Nephron progenitor cell (in vitro differentiated cells): Measurements from ENCODE around the gene GLCCI1.

ENCODE experiments used
- DNase-seq: peaks from one replicate; pipeline ENCODE4 v3.0.0; 2021
- H3K27ac Mint-ChIP-seq: 2 replicates; pipeline ENCODE4 v1.8.0; 2021; ENCODE audit warnings: mild to moderate bottlenecking, moderate library complexity, mixed read lengths
- H3K27me3 Mint-ChIP-seq: 2 replicates; pipeline ENCODE4 v1.8.0; 2021; ENCODE audit warnings: mild to moderate bottlenecking, low read depth, mixed read lengths; ENCODE audit not compliant: poor library complexity
- H3K36me3 Mint-ChIP-seq: 2 replicates; pipeline ENCODE4 v1.8.0; 2021; ENCODE audit warnings: low read depth, mixed read lengths
- H3K4me1 Mint-ChIP-seq: 2 replicates; pipeline ENCODE4 v1.8.0; 2021; ENCODE audit warnings: mixed read lengths
- H3K4me3 Mint-ChIP-seq: 2 replicates; pipeline ENCODE4 v1.8.0; 2021; ENCODE audit warnings: mild to moderate bottlenecking, moderate library complexity, mixed read lengths
- H3K9me3 Mint-ChIP-seq: 2 replicates; pipeline ENCODE4 v1.8.0; 2021; ENCODE audit warnings: mild to moderate bottlenecking, moderate library complexity, mixed read lengths
- CTCF ChIP-seq: fragments of 200-600 bp; sonication (generic); IDR thresholded peaks from 2 replicates; pipeline ENCODE4 v1.5.0; 2021; ENCODE audit warnings: antibody characterized with exemption

The GLCCI1 gene

GRCh38 chr7:7934945-7935344 is 33.7 kb upstream of the GLCCI1 start:
- Mint-ChIP-seq H3K9me3 (no peaks in the 10 kb centered on the region), H3K27me3 (no peaks in the 10 kb centered on the region), H3K27ac (no peak overlapping the region)

DNA sequence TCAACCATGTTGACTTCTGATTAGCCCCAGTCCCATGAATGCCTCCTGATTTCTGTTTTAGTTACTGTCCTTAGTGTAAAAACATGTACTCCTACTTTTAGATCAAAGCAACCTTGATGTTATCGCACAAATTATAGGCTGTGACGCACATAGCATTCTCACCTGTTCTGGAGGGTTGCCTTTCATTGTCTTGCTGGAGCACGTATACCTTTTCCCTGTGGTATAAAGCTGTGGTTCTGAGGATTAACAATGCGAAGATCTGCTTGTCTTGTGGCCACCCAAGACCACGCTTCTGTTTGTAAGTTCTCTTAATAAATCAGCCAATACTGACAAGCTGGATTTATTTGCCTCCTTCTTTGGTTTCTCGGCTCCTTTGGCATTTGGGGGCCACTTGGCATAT is 30.1 kb upstream of the GLCCI1 start:
- Mint-ChIP-seq H3K4me3 (no peak overlapping the region), H3K36me3 (no peaks in the 10 kb centered on the region), H3K9me3 (no peaks in the 10 kb centered on the region), H3K27me3 (no peaks in the 10 kb centered on the region), H3K4me1 (no peaks in the 10 kb centered on the region), H3K27ac (no peak overlapping the region)
- TF ChIP-seq CTCF = no peak
- DNase-seq = no peak

More at GRCh38 chr7:7934945-7935344, 33.7 kb upstream of the GLCCI1 start:
- Mint-ChIP-seq H3K4me1 (no peaks in the 10 kb centered on the region), H3K36me3 (no peaks in the 10 kb centered on the region), H3K4me3 (no peak overlapping the region)
- TF ChIP-seq CTCF = no peak
- DNase-seq = no peak

DNA sequence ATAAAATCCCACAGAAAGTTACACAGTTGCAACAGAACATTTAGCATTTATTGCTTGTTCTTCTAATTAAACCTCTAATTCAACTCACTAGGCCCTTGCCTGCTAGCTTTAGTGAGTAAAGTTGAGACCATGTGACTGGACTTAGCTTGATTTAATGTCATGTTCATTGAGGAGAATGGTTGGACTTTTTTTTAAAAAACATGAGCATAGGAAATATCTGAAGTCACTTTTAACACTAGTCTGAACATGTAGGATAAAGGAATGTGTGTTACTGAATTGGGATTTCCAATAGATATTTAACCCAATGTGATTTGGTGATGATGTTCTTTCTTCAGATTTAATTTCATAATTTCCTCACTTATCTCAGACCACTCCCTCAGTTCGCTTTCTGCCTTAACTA is 24.6 kb upstream of the GLCCI1 start:
- no peak overlapping the region for H3K27ac Mint-ChIP-seq
- no peak for DNase-seq
- H3K9me3 Mint-ChIP-seq = no peaks in the 10 kb centered on the region
- TF ChIP-seq CTCF = no peak
- no peaks in the 10 kb centered on the region for H3K36me3 Mint-ChIP-seq
- no peaks in the 10 kb centered on the region for H3K27me3 Mint-ChIP-seq
- H3K4me3 Mint-ChIP-seq = no peak overlapping the region
- peaks cover 10% of the 10 kb centered on the region for H3K4me1 Mint-ChIP-seq

DNA sequence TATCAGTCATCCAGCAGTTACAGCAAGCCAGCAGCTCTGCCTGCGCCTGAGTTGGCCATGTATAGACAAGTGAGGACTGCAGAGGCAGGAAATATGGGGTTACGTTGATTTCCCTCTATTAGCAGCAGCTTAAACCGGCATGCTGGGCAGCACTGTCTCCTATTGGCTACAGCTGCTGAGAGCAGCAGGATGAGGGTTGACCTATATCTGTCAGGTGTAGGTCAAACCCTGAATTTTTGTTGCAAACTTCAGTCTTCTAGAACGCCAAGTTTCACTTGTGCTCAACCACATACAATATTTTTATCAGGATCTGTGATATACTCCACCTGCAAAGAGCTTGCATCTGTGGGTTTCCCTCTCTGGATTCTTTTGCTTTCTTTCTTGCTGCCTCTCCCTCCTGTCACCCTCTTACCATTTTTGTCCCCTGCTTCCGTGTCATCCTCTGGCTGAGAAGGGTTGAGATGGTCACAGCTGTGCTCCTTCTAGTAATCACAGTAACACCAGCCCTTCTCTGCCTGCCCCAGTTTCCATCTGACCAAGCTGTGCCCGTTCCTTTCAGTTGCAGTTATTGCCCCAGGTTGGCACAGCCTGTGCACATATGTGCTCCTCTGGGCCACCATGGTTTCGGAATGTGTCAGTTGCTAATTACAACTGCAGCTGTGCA is 23.8 kb upstream of the GLCCI1 start:
- Mint-ChIP-seq H3K4me1 (peaks cover 10% of the 10 kb centered on the region), H3K27ac (peak overlapping the region; percentile 78), H3K4me3 (no peak overlapping the region), H3K9me3 (no peaks in the 10 kb centered on the region), H3K27me3 (no peaks in the 10 kb centered on the region), H3K36me3 (no peaks in the 10 kb centered on the region)
- TF ChIP-seq CTCF = no peak
- DNase-seq = no peak

GRCh38 chr7:7946486-7946885 is 22.1 kb upstream of the GLCCI1 start:
- no peak for DNase-seq
- H3K4me3 Mint-ChIP-seq = no peak overlapping the region

More at GRCh38 chr7:7946486-7946885, 22.1 kb upstream of the GLCCI1 start:
- H3K4me1 Mint-ChIP-seq = peaks cover 10% of the 10 kb centered on the region
- H3K9me3 Mint-ChIP-seq = peaks cover 6% of the 10 kb centered on the region
- no peak for TF ChIP-seq CTCF
- H3K27me3 Mint-ChIP-seq = no peaks in the 10 kb centered on the region
- peaks cover 5% of the 10 kb centered on the region for H3K36me3 Mint-ChIP-seq
- H3K27ac Mint-ChIP-seq = no peak overlapping the region
